HCT116 (cell line): ENCODE data around the gene TMA16. TPM values are rescaled to one million over a fixed set of nuclear protein-coding genes. Genes with fewer than 3 reads are reported as not detected.

ENCODE experiments used
- ATAC-seq: fragments of 200-7000 bp; cut with Tn5 transposase; 2 replicates; pipeline ENCODE4 v1.9.1; 2020; ENCODE audit warnings: mild to moderate bottlenecking, moderate library complexity
- BruUV-seq: library from RNA; stranded (reverse); fragments of 400-500 nt; replicated peaks from 2 replicates; lab custom pipeline; 2021; lab: Mats Ljungman, UMichigan
- CTCF ChIA-PET: fragments of 300-600 bp; sonication (Branson Sonifier 250); formaldehyde crosslinking; loops from one replicate; lab custom pipeline; 2021; ENCODE audit warnings: antibody characterized with exemption; lab: Charles Lee
- POLR2A ChIA-PET: fragments of 300-600, 350-600 bp; sonication (Branson Sonifier 250); formaldehyde crosslinking; loops from one replicate; lab custom pipeline; 2021; ENCODE audit warnings: antibody characterized with exemption; lab: Charles Lee
- RAD21 ChIA-PET, 2 experiments: fragments of 300-600 bp; sonication (Branson Sonifier 250); formaldehyde crosslinking; loops; one replicate each; lab custom pipeline; 2023; ENCODE audit warnings: low total read pairs in 2 of 2; ENCODE audit not compliant: uncharacterized antibody in 2 of 2, unreplicated experiment in 2 of 2, low non-redundant PET in 1 of 2; lab: Charles Lee
- DNase-seq: peaks from one replicate; pipeline ENCODE4 v3.0.0-alpha.2; 2010; ENCODE audit warnings: low read depth, low spot score
- H2AFZ ChIP-seq: fragments of 200-600 bp; shearing (Covaris generic), sonication (generic); 2 replicates; pipeline ENCODE4 v1.6.1; 2017; ENCODE audit warnings: low read depth, mixed run types, mixed read lengths, antibody characterized with exemption, low read length; ENCODE audit not compliant: poor library complexity, severe bottlenecking
- H3K27ac ChIP-seq: 2 replicates; pipeline ENCODE4 v1.5.1; 2012; ENCODE audit warnings: low read depth, low read length
- H3K27me3 ChIP-seq: fragments of 200-600 bp; sonication (generic); 2 replicates; pipeline ENCODE4 v1.6.1; 2016; ENCODE audit warnings: mixed run types, low read length, mixed read lengths; ENCODE audit not compliant: insufficient read depth
- H3K36me3 ChIP-seq, 2 experiments: fragments of 200-500 bp in 1 of 2; fragments of 200-600 bp in 1 of 2; sonication (Bioruptor generic) in 1 of 2; sonication (generic) in 1 of 2; 2 replicates each; pipeline versions ENCODE4 v1.5.1 to v1.6.1; 2014 to 2016; ENCODE audit warnings: low read length in 2 of 2, inconsistent platforms in 1 of 2, mixed read lengths in 1 of 2, mixed run types in 1 of 2; ENCODE audit not compliant: insufficient read depth in 2 of 2, control insufficient read depth in 1 of 2
- H3K4me1 ChIP-seq, 2 experiments: fragments of 200-600 bp in 1 of 2; sonication (generic) in 1 of 2; 2 replicates each; pipeline versions ENCODE4 v1.5.1 to v1.6.1; 2012 to 2017; ENCODE audit warnings: low read length in 2 of 2, inconsistent platforms in 1 of 2, mild to moderate bottlenecking in 1 of 2, mixed read lengths in 1 of 2, mixed run types in 1 of 2, moderate library complexity in 1 of 2; ENCODE audit not compliant: insufficient read depth in 2 of 2, control insufficient read depth in 1 of 2
- H3K4me2 ChIP-seq: fragments of 200-600 bp; sonication (generic); 2 replicates; pipeline ENCODE4 v1.6.1; 2017; ENCODE audit warnings: mixed run types, low read length, mixed read lengths
- H3K4me3 ChIP-seq, 2 experiments: fragments of 200-600 bp in 1 of 2; sonication (generic) in 1 of 2; replicated peaks in 1 of 2; 2 replicates each; pipeline ENCODE4 v1.5.1; 2011 to 2016; ENCODE audit warnings: low read length in 2 of 2, control low read depth in 1 of 2, low read depth in 1 of 2, mild to moderate bottlenecking in 1 of 2, mixed read lengths in 1 of 2, mixed run types in 1 of 2
- H3K79me2 ChIP-seq: fragments of 200-600 bp; sonication (generic); 2 replicates; pipeline ENCODE4 v1.6.1; 2017; ENCODE audit warnings: mild to moderate bottlenecking, mixed run types, low read length, moderate library complexity, mixed read lengths; ENCODE audit not compliant: insufficient read depth
- H3K9ac ChIP-seq: fragments of 200-600 bp; sonication (generic); 2 replicates; pipeline ENCODE4 v1.6.1; 2016; ENCODE audit warnings: low read length, mixed read lengths
- H3K9me2 ChIP-seq: fragments of 200-600 bp; sonication (generic), shearing (Covaris generic); 2 replicates; pipeline ENCODE4 v1.6.1; 2017; ENCODE audit warnings: mixed run types, mild to moderate bottlenecking, moderate library complexity; ENCODE audit not compliant: insufficient read depth
- H3K9me3 ChIP-seq, 2 experiments: fragments of 200-500 bp in 1 of 2; fragments of 200-600 bp in 1 of 2; sonication (Bioruptor generic) in 1 of 2; sonication (generic) in 1 of 2; 2 replicates each; pipeline ENCODE4 v1.6.1; 2014 to 2017; ENCODE audit warnings: low read length in 2 of 2, mixed read lengths in 2 of 2, inconsistent platforms in 1 of 2, low read depth in 1 of 2, mild to moderate bottlenecking in 1 of 2, mixed run types in 1 of 2, moderate library complexity in 1 of 2; ENCODE audit not compliant: control insufficient read depth in 1 of 2, insufficient read depth in 1 of 2
- H4K20me1 ChIP-seq: fragments of 200-600 bp; sonication (generic), shearing (Covaris generic); 2 replicates; pipeline ENCODE4 v1.6.1; 2017; ENCODE audit warnings: mixed run types, mild to moderate bottlenecking, moderate library complexity; ENCODE audit not compliant: insufficient read depth
- JUND ChIP-seq: IDR thresholded peaks from 2 replicates; pipeline ENCODE4 v1.6.1; 2012
- POLR2A ChIP-seq: IDR thresholded peaks from 2 replicates; pipeline ENCODE4 v1.7.0; 2011; ENCODE audit warnings: borderline replicate concordance; ENCODE audit not compliant: insufficient read depth, insufficient read length; ENCODE audit errors: extremely low read depth
- RAD21 ChIP-seq: IDR thresholded peaks from 2 replicates; pipeline ENCODE4 v1.6.1; 2012; ENCODE audit warnings: low read depth, mild to moderate bottlenecking
- REST ChIP-seq: IDR thresholded peaks from 2 replicates; pipeline ENCODE4 v1.6.1; 2012; ENCODE audit warnings: low read depth
- ZFX ChIP-seq: fragments of 450-650 bp; IDR thresholded peaks from 2 replicates; pipeline ENCODE4 v1.6.1; 2017
- intact Hi-C: fragments of 100-400 bp; cut with micrococcal nuclease; formaldehyde crosslinking; loops from 2 replicates; pipeline ENCODE4 v1.10.0; 2022
- total RNA-seq: library from RNA; stranded (reverse); gene quantifications from one replicate; pipeline ENCODE4 v1.2.1, GENCODE V29; 2021; ENCODE audit not compliant: unreplicated experiment

Gene TMA16
- total RNA-seq, 1 experiment from 2014 or later: 52.7 TPM

- no peak for TF ChIP-seq REST
- TF ChIP-seq ZFX: no peak
- no peak for TF ChIP-seq POLR2A
Measured at GRCh38 chr4:163448540-163449203, 45.8 kb upstream of the TMA16 start (continued).

GRCh38 chr4:163462556-163462955, 31.9 kb upstream of the TMA16 start:
- no peak overlapping the region for H2AFZ ChIP-seq
- H3K9me2 ChIP-seq: no peaks in the 10 kb centered on the region
- no peak overlapping the region for H3K27ac ChIP-seq
- no peaks in the 10 kb centered on the region for H3K9me3 ChIP-seq
- BruUV-seq: no TSS peak
- intact Hi-C loops: no loop called here
- POLR2A ChIA-PET: no interaction called here
- RAD21 ChIA-PET: no interaction called here
- H4K20me1 ChIP-seq: no peaks in the 10 kb centered on the region
- no peak for DNase-seq
- no peaks in the 10 kb centered on the region for H3K36me3 ChIP-seq
- H3K9ac ChIP-seq: no peak overlapping the region
- CTCF ChIA-PET: no interaction called here
- H3K79me2 ChIP-seq: no peaks in the 10 kb centered on the region
- TF ChIP-seq RAD21 (no peak), JUND (no peak)
- TF ChIP-seq, all 23 proteins: peak for 0
- Histone ChIP-seq H3K4me1 (no peaks in the 10 kb centered on the region), H3K4me3 (no peak overlapping the region), H3K4me2 (no peak overlapping the region), H3K27me3 (no peaks in the 10 kb centered on the region)
- ATAC-seq: no peak
